Tibial artery (tissue), 4 donors: Measurements from ENCODE around the gene PEX10.

Experiments used
- DNase-seq, 2 donors: peaks; one replicate each; pipeline ENCODE4 v3.0.0-alpha.2; 2019
- H3K27ac ChIP-seq, 2 donors: fragments of 200-600 bp; sonication (generic) in 1 of 2; 1 replicate in 1 of 2; 2 replicates in 1 of 2; pipeline ENCODE4 v1.5.1; 2018 to 2019; ENCODE audit warnings: mild to moderate bottlenecking in 1 of 2
- H3K27me3 ChIP-seq, 2 donors: fragments of 200-600 bp; sonication (generic) in 1 of 2; one replicate each; pipeline versions ENCODE4 v1.5.1 to v1.6.0; 2016 to 2019
- H3K36me3 ChIP-seq, 3 donors: fragments of 200-600 bp; sonication (generic) in 2 of 3; one replicate each; pipeline ENCODE4 v1.5.1; 2016 to 2019; ENCODE audit warnings: mild to moderate bottlenecking in 2 of 3
- H3K4me1 ChIP-seq, 4 donors: fragments of 200-600 bp; sonication (generic) in 2 of 4; 1 replicate in 3 of 4; 2 replicates in 1 of 4; pipeline ENCODE4 v1.5.1; 2016 to 2019
- H3K4me3 ChIP-seq, 2 donors: fragments of 200-600 bp; sonication (generic) in 1 of 2; 1 replicate in 1 of 2; 2 replicates in 1 of 2; pipeline ENCODE4 v1.5.1; 2018 to 2019; ENCODE audit warnings: mild to moderate bottlenecking in 2 of 2
- H3K9me3 ChIP-seq, 3 donors: fragments of 200-600 bp; sonication (generic) in 1 of 3; one replicate each; pipeline ENCODE4 v1.5.1; 2016 to 2019
- CTCF ChIP-seq, 2 experiments: fragments of 200-600 bp in 1 of 2; fragments of 450-650 bp in 1 of 2; IDR thresholded peaks; one replicate each; pipeline ENCODE4 v1.5.1; 2017 to 2019; ENCODE audit warnings: antibody characterized with exemption in 2 of 2, mild to moderate bottlenecking in 1 of 2, moderate library complexity in 1 of 2
- intact Hi-C: fragments of 100-400 bp; cut with DNase I; formaldehyde crosslinking; loops from one replicate; pipeline ENCODE4 v1.15.0; 2023; ENCODE audit warnings: low total_unique reads

PEX10 gene

DNA sequence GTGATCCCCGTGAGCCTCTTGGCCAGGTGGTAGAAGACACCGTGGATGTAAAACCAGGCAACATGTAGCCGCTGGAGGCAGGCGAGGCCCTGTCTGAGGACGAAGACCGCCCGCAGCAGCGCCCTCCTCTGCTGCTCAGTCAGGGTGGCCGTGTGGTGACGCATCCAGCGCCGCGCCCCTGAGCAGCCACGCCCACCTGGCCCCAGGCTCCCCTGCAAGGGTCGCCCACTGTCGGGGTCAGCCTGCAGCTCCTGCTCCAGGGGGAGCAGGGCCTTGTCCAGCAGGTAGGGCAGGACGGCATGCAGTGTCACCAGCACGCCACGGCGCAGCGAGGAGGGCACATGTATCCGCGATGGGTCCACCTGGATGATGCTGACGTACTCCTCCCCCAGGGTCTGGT lies 3.9 kb downstream of the PEX10 start:
- no peak overlapping the region for H3K4me3 ChIP-seq
- peaks cover 23 to 68% (median 59%) of the 10 kb centered on the region in 3 donors for H3K36me3 ChIP-seq
- intact Hi-C loops, result no loop called here
- no peak for DNase-seq
- TF ChIP-seq CTCF (IDR thresholded peaks at IDR 0.05), result no peak
- no peak overlapping the region for H3K27ac ChIP-seq
- no peaks in the 10 kb centered on the region for H3K9me3 ChIP-seq
- peaks cover 0 to 15% (median 14%) of the 10 kb centered on the region in 4 donors for H3K4me1 ChIP-seq
- H3K27me3 ChIP-seq, result no peaks in the 10 kb centered on the region

- TF ChIP-seq CTCF (IDR thresholded peaks at IDR 0.05), result no peak
Measured at GRCh38 chr1:2407991-2408275, 4.4 kb downstream of the PEX10 start.

GRCh38 chr1:2407166-2407990 lies 5.0 kb downstream of the PEX10 start:
- no peak for DNase-seq
- Histone ChIP-seq H3K36me3 (peaks cover 31 to 78% (median 70%) of the 10 kb centered on the region in 3 donors), H3K4me3 (no peak overlapping the region), H3K9me3 (no peaks in the 10 kb centered on the region), H3K27ac (no peak overlapping the region), H3K4me1 (peaks cover 0 to 10% (median 8%) of the 10 kb centered on the region in 4 donors), H3K27me3 (no peaks in the 10 kb centered on the region)
- no peak for TF ChIP-seq CTCF (IDR thresholded peaks at IDR 0.05)
- intact Hi-C loops, result no loop called here

More at GRCh38 chr1:2407991-2408275, 4.4 kb downstream of the PEX10 start:
- H3K4me1 ChIP-seq, result peaks cover 0 to 10% (median 9%) of the 10 kb centered on the region in 4 donors
- no peaks in the 10 kb centered on the region for H3K9me3 ChIP-seq
- H3K4me3 ChIP-seq, result no peak overlapping the region
- H3K36me3 ChIP-seq, result peaks cover 27 to 73% (median 64%) of the 10 kb centered on the region in 3 donors
- no peak overlapping the region for H3K27ac ChIP-seq
- DNase-seq, result no peak
- H3K27me3 ChIP-seq, result no peaks in the 10 kb centered on the region
- intact Hi-C loops, result no loop called here

- no peaks in the 10 kb centered on the region for H3K9me3 ChIP-seq
- no peak for DNase-seq
- peaks cover 39 to 87% (median 78%) of the 10 kb centered on the region in 3 donors for H3K36me3 ChIP-seq
- no peak for TF ChIP-seq CTCF (IDR thresholded peaks at IDR 0.05)
- H3K4me1 ChIP-seq, result peaks cover 0 to 3% (median 2%) of the 10 kb centered on the region in 4 donors
- H3K4me3 ChIP-seq, result no peak overlapping the region
- H3K27me3 ChIP-seq, result no peaks in the 10 kb centered on the region
- intact Hi-C loops, result no loop called here
- H3K27ac ChIP-seq, result no peak overlapping the region
Measured at GRCh38 chr1:2406451-2407041, 5.8 kb downstream of the PEX10 start.

- H3K4me3 ChIP-seq, result no peak overlapping the region
- no peaks in the 10 kb centered on the region for H3K27me3 ChIP-seq
- TF ChIP-seq CTCF (IDR thresholded peaks at IDR 0.05), result no peak
- intact Hi-C loops, result no loop called here
- H3K27ac ChIP-seq, result no peak overlapping the region
- DNase-seq, result no peak
- H3K4me1 ChIP-seq, result no peaks in the 10 kb centered on the region
- no peaks in the 10 kb centered on the region for H3K9me3 ChIP-seq
- peaks cover 44 to 95% (median 84%) of the 10 kb centered on the region in 3 donors for H3K36me3 ChIP-seq
Measured at GRCh38 chr1:2405588-2406295, 6.6 kb downstream of the PEX10 start.
